SKM-1 (cell line): ENCODE results near the gene OXT.
"Not testable (repeated sequence)": the region's sequence is repeated elsewhere in the genome, so short reads cannot be mapped to it uniquely, and the experiment has no call there.

Source experiments
- DNase-seq: peaks from one replicate; lab custom pipeline; 2025; ENCODE audit not compliant: unreplicated experiment; lab: John Stamatoyannopoulos, UW

OXT gene

GRCh38 chr20:3071610-3072529 is at the start of gene OXT:
Gene OXT, plus strand, starts transcription at chr20:3071620. Its CDS starts 36 bp downstream, at chr20:3071656.
- no peak for DNase-seq

- no peak for DNase-seq
Measured at GRCh38 chr20:3021777-3022176, 49.6 kb upstream of the OXT start.

- DNase-seq = not testable (repeated sequence)
Measured at GRCh38 chr20:3022559-3023490, 48.6 kb upstream of the OXT start.

GRCh38 chr20:3027987-3028386 is 43.4 kb upstream of the OXT start:
- no peak for DNase-seq

- no peak for DNase-seq
Measured at GRCh38 chr20:3031524-3032147, 39.8 kb upstream of the OXT start.

- no peak for DNase-seq
Measured at GRCh38 chr20:3032624-3033023, 38.8 kb upstream of the OXT start.

GRCh38 chr20:3037654-3038053 is 33.8 kb upstream of the OXT start:
- no peak for DNase-seq

- no peak for DNase-seq
Measured at GRCh38 chr20:3038454-3038853, 33.0 kb upstream of the OXT start.

- DNase-seq = no peak
Measured at GRCh38 chr20:3039426-3039825, 32.0 kb upstream of the OXT start.

GRCh38 chr20:3040086-3040485 is 31.3 kb upstream of the OXT start:
- no peak for DNase-seq

- no peak for DNase-seq
Measured at GRCh38 chr20:3041854-3042409, 29.5 kb upstream of the OXT start.

- DNase-seq = no peak
Measured at GRCh38 chr20:3042625-3043024, 28.8 kb upstream of the OXT start.

- no peak for DNase-seq
Measured at GRCh38 chr20:3043322-3043721, 28.1 kb upstream of the OXT start, which contains the start of gene GNRH2. Gene GNRH2, plus strand, starts transcription at chr20:3043622. Its CDS starts 793 bp downstream, at chr20:3044415.

- no peak for DNase-seq
Measured at GRCh38 chr20:3044336-3044965, 27.0 kb upstream of the OXT start.

- DNase-seq = no peak
Measured at GRCh38 chr20:3045042-3045815, 26.2 kb upstream of the OXT start.

GRCh38 chr20:3045816-3046676 is 25.4 kb upstream of the OXT start, which contains the start of gene MRPS26:
Gene MRPS26, plus strand, starts transcription at chr20:3046052. Its CDS starts 17 bp downstream, at chr20:3046069.
- DNase-seq = peak; percentile 29

- DNase-seq = no peak
Measured at GRCh38 chr20:3046677-3047462, 24.6 kb upstream of the OXT start.
